Lung (tissue), 12 donors: ENCODE results near the gene C9orf50. TPM values are rescaled to one million over a fixed set of nuclear protein-coding genes. Genes with fewer than 3 reads are reported as not detected.

ENCODE experiments used
- ATAC-seq: fragments of 200-7000 bp; cut with Tn5 transposase; one replicate; pipeline ENCODE4 v1.9.1; 2020; ENCODE audit warnings: moderate number of reproducible peaks; ENCODE audit not compliant: insufficient read depth, low FRiP score
- DNase-seq, 3 donors: peaks; one replicate each; pipeline ENCODE4 v3.0.0-alpha.2; 2013 to 2017
- H3K27ac ChIP-seq, 2 donors: one replicate each; pipeline ENCODE4 v1.5.1; 2013; ENCODE audit warnings: mild to moderate bottlenecking in 2 of 2, moderate library complexity in 2 of 2, control low read depth in 1 of 2, inconsistent platforms in 1 of 2, low read depth in 1 of 2, low read length in 1 of 2
- H3K27me3 ChIP-seq, 3 donors: one replicate each; pipeline ENCODE4 v1.5.1; 2013; ENCODE audit warnings: low read length in 2 of 3; ENCODE audit not compliant: control insufficient read depth in 3 of 3, insufficient read depth in 3 of 3
- H3K36me3 ChIP-seq, 4 donors: one replicate each; pipeline ENCODE4 v1.5.1; 2013; ENCODE audit warnings: low read length in 4 of 4, mild to moderate bottlenecking in 1 of 4, moderate library complexity in 1 of 4; ENCODE audit not compliant: control insufficient read depth in 4 of 4, insufficient read depth in 4 of 4
- H3K4me1 ChIP-seq, 5 donors: one replicate each; pipeline ENCODE4 v1.5.1; 2013; ENCODE audit warnings: low read length in 5 of 5, mild to moderate bottlenecking in 2 of 5, moderate library complexity in 1 of 5; ENCODE audit not compliant: control insufficient read depth in 5 of 5, insufficient read depth in 5 of 5
- H3K4me3 ChIP-seq: one replicate; pipeline ENCODE4 v1.5.1; 2013; ENCODE audit warnings: mild to moderate bottlenecking, control low read depth, moderate library complexity
- H3K9ac ChIP-seq, 2 donors: one replicate each; pipeline ENCODE4 v1.5.1; 2013; ENCODE audit warnings: low read length in 2 of 2, control low read depth in 1 of 2; ENCODE audit not compliant: insufficient read depth in 1 of 2
- H3K9me3 ChIP-seq, 4 donors: one replicate each; pipeline ENCODE4 v1.5.1; 2013; ENCODE audit warnings: low read length in 3 of 4, mild to moderate bottlenecking in 1 of 4, moderate library complexity in 1 of 4; ENCODE audit not compliant: control insufficient read depth in 4 of 4, insufficient read depth in 3 of 4
- WGBS, 2 donors: extraction: QIAGEN DNeasy Blood & Tissue Kit; methylation state at CpG; one replicate each; pipeline ENCODE4 v1.1.7; 2013; 5-methylcytosine and 5-hydroxymethylcytosine counted together
- polyA plus RNA-seq, 2 donors: library from polyadenylated mRNA; stranded (reverse); fragments of 200-250 nt; gene quantifications; one replicate each; pipeline ENCODE4 v1.2.1, GENCODE V29; 2013
- total RNA-seq, 2 donors: library from RNA; depleted of rRNA in 1 of 2; stranded (reverse); fragments of >200 nt in 1 of 2; gene quantifications; one replicate each; pipeline ENCODE4 v1.2.1, GENCODE V29; 2014 to 2021
- TF ChIP-seq, protein P1 (sequence below): IDR thresholded peaks from 2 replicates; pipeline ENCODE4 v1.5.1; 2012; ENCODE audit warnings: mild to moderate bottlenecking; ENCODE audit errors: control extremely low read depth, extremely low read depth
- donor health status: control.
- donor health status: control.
- donor health status: Bipolar disorder and iron deficiency.
- donor health status: healthy.
- donor health status: DM: yes; HTN: yes; CAD: no.

The C9orf50 gene
- total and polyA plus RNA-seq, 4 donors = 0.15 to 0.28 TPM; not detected in 2

DNA sequence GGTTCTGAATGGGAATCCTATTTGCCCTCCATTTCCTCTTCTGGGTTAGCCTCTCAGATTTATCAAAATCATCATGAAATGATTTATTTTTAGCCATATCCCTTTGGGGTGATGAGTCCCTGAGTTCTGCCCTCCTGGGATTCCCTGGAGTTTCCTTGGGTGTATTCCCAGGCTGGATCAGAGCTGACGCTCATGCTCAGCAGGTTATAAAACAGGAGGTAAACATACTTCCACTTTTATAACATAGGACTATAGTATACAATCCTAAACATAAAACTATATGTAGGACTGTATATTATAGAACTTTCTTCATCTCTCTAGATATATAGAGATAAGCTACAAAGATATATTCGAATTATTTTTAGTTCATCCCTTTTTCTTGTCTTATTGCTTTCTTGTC is 40.1 kb upstream of the C9orf50 start:
- ATAC-seq (no peak), DNase-seq (no peak)
- H3K27ac ChIP-seq = no peak overlapping the region
- peaks cover 0 to 2% (median 0%) of the 10 kb centered on the region in 5 donors for H3K4me1 ChIP-seq
- TF ChIP-seq, protein P1, sequence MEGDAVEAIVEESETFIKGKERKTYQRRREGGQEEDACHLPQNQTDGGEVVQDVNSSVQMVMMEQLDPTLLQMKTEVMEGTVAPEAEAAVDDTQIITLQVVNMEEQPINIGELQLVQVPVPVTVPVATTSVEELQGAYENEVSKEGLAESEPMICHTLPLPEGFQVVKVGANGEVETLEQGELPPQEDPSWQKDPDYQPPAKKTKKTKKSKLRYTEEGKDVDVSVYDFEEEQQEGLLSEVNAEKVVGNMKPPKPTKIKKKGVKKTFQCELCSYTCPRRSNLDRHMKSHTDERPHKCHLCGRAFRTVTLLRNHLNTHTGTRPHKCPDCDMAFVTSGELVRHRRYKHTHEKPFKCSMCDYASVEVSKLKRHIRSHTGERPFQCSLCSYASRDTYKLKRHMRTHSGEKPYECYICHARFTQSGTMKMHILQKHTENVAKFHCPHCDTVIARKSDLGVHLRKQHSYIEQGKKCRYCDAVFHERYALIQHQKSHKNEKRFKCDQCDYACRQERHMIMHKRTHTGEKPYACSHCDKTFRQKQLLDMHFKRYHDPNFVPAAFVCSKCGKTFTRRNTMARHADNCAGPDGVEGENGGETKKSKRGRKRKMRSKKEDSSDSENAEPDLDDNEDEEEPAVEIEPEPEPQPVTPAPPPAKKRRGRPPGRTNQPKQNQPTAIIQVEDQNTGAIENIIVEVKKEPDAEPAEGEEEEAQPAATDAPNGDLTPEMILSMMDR = no peak
- no peak overlapping the region for H3K9ac ChIP-seq
- peaks cover 0 to 25% (median 6%) of the 10 kb centered on the region in 3 donors for H3K27me3 ChIP-seq
- WGBS, 2 donors = 81 to 90% methylated on average over 2 of the region's 2 CpGs
- H3K4me3 ChIP-seq = no peak overlapping the region
- no peaks in the 10 kb centered on the region for H3K9me3 ChIP-seq
- H3K36me3 ChIP-seq = no peaks in the 10 kb centered on the region

DNA sequence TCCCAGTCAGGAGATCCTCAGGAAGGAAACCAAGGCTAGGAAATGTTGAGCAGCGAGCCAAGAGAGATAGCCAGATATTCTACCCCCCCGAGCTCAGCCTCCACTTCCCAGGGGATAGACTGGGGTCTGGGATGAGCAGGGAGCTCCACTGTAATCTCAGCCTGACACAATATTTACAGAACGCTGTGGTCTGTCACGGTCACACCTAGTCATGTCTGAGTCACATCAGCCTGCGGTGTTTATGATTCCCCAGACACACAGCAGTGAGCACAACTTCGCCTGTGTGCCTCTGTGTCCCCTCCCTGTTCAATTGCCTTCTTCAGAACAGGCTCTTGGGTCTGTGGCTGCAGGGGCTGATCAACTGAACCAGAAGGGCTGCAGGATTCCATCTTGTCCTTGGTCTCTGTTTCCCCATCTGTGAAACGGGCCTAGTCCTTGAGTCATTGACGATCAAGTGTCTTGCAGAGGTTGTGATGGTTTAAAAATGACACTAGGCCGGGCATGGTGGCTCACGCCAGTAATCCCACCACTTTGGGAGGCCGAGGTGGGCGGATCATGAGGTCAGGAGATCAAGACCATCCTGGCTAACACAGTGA is 36.0 kb upstream of the C9orf50 start:
- Histone ChIP-seq H3K36me3 (no peaks in the 10 kb centered on the region), H3K27me3 (peaks cover 0 to 13% (median 3%) of the 10 kb centered on the region in 3 donors), H3K9ac (no peak overlapping the region), H3K4me1 (peaks cover 0 to 14% (median 0%) of the 10 kb centered on the region in 5 donors), H3K9me3 (no peaks in the 10 kb centered on the region), H3K27ac (no peak overlapping the region), H3K4me3 (no peak overlapping the region)
- no peak for DNase-seq
- WGBS, 2 donors = 74 to 86% methylated on average over 12 of the region's 12 CpGs
- ATAC-seq = no peak
- TF ChIP-seq, protein P1 = no peak

DNA sequence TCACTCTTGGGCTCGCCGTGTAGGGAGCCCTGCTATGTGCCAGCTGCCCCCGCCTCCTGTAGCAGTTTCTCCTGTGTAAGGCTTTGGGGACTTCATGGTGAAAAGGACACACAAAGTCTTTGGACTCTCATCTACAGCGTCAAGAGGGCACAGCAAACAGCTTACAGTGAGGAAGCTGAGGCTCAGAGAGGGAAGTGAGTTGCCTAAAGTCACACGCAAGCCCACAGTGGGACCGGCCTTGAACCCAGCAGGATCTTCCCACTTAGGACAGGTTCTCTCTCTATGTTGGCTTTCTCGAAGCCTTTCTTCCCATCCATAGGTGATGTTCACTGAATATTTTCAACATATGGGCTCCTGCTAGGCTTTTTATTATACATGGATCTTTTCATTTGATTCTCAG is 34.8 kb upstream of the C9orf50 start:
- Histone ChIP-seq H3K9ac (no peak overlapping the region), H3K4me1 (peaks cover 0 to 14% (median 0%) of the 10 kb centered on the region in 5 donors), H3K9me3 (no peaks in the 10 kb centered on the region), H3K27me3 (peaks cover 0 to 6% (median 0%) of the 10 kb centered on the region in 3 donors), H3K4me3 (no peak overlapping the region), H3K27ac (no peak overlapping the region), H3K36me3 (no peaks in the 10 kb centered on the region)
- TF ChIP-seq, protein P1 = no peak
- WGBS, 2 donors = 67 to 81% methylated on average over 7 of the region's 7 CpGs
- DNase-seq = no peak
- no peak for ATAC-seq

DNA sequence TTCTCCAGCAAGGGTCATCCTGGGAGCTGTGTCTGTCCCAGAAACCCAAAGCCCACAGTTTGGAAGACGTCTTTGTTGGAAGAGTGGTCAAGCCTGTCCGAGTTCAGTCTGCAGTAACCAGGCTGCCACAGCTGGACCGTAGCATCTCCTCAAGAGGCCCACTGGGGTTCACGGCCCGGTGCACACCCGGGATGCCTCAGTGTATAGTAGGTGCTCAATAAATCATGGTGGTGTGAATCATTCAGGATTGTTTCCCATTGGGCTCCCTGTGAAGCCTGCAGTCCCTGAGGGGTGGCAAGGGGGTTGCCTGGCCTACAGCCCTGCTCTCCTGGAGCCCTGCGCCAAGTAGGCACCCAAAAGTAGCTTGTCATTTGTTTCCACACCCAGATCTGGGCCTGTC is 34.3 kb upstream of the C9orf50 start:
- H3K27me3 ChIP-seq = peaks cover 0 to 4% (median 0%) of the 10 kb centered on the region in 3 donors
- ATAC-seq = no peak
- H3K27ac ChIP-seq = no peak overlapping the region
- peaks cover 0 to 14% (median 0%) of the 10 kb centered on the region in 5 donors for H3K4me1 ChIP-seq
- DNase-seq = no peak
- H3K9ac ChIP-seq = no peak overlapping the region
- TF ChIP-seq, protein P1 = no peak
- no peak overlapping the region for H3K4me3 ChIP-seq
- WGBS, 2 donors = 93 to 97% methylated on average over 7 of the region's 7 CpGs
- H3K36me3 ChIP-seq = no peaks in the 10 kb centered on the region
- H3K9me3 ChIP-seq = no peaks in the 10 kb centered on the region
